GM18507 (cell line): ENCODE measurements around the gene PRKCE.
"Not testable (repeated sequence)": the region's sequence is repeated elsewhere in the genome, so short reads cannot be mapped to it uniquely, and the experiment has no call there.

ENCODE experiments used
- DNase-seq: peaks from one replicate; pipeline ENCODE4 v3.0.0; 2011; ENCODE audit warnings: low read depth; ENCODE audit not compliant: insufficient read length; ENCODE audit errors: extremely low spot score
- FAIRE-seq: peaks from 2 replicates; lab custom pipeline; 2011; peaks lifted over from hg19 to GRCh38; lab: Jason Lieb, UNC

Gene PRKCE

DNA sequence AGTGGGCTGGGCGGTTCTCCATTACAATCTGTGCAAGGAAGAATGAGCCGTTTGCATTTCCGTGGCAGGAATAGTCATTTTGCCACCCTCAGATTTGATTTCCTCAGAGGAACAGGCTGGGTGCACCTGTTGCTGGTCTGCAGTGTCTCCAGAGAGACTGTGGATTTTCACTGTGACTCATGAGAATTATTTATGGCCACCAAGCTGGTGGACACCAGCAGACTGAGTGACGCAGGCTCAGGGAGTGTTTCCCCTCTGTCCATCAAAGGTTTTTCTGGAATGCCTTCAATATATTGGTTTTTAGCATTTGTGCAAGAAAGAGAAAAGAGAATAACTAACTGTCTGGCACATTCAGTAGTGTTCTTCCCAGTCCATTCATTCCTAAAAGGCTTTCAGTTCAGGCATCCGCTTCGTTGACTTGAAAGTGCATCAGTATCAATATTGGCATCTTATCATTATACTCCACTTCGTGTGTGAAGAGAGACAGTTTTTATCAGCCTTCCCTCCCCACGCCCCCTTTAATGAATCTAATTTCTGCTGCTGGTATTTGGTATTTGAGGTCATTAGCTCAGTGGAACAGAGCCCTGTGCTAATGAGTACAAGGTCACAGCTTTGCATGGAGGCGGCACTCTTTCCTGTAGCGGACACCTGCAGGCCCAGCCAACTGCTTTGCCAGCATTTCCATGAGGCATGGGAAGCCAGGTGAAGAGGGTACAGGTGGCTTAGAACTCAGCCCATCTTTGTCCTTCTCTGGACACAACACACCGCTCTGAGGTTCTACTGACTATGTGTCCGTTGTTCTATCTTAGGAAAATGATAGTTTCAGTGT lies 39.9 kb downstream of the PRKCE start:
- FAIRE-seq (peak; percentile 89), DNase-seq (peak; percentile 44)

DNA sequence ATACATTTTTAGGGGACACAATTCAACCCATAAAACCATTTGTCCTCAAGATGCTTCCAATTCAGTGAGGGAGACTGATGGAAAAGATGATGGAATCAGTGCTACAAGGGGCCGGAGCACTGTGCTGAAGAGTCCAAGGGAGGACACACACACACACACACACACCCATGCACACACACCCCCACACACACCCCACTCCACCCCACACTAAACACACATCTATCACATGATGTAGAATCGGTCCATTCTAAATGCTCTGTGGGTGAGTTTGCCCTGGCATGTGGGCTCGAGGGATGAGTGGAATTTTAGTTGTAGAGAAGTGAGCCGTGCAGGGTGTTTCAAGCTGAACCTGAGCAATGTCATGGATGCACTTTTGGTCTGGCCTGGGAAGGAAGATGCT lies 41.1 kb downstream of the PRKCE start:
- DNase-seq (no peak), FAIRE-seq (no peak)

DNA sequence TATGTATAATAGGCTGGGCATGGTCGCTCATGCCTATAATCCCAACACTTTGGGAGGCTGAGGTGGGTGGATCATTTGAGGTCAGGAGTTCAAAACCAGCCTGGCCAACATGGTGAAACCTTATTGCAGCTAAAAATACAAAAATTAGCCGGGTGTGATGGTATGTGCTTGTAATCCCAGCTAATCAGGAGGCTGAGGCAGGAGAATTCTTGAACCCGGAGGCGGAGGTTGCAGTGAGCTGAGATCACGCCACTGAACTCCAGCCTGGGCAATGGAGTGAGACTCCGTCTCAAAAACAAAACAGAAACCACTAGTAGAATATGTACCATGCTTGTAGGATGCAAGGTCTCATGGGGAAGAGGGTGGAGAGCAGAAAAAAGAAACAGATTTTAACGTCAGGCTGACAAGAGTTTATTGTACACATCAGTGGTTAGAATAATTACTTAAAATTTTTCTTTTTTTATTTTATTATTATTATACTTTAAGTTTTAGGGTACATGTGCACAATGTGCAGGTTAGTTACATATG lies 44.1 kb downstream of the PRKCE start:
- not testable (repeated sequence) for DNase-seq
- FAIRE-seq: peak; percentile 84

DNA sequence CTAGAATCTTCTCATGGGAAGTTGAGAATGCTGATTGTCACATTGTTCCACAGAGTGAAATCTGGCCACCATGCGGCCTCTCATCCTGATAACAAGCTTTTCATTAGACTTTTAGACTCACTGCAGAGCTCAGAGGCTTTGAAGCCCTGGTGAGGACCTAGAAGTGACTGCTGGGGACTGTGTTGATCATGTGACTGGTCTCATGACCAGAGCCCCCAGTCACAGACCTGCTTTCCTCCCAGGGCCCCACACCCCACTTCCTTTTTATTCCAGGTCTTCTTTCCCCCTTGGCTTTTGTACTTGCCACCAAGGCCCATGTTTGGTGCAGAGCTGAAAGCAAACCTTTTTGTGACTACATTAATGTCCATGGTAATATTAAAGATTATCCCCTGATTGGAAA lies 45.2 kb downstream of the PRKCE start:
- no peak for DNase-seq
- no peak for FAIRE-seq

DNA sequence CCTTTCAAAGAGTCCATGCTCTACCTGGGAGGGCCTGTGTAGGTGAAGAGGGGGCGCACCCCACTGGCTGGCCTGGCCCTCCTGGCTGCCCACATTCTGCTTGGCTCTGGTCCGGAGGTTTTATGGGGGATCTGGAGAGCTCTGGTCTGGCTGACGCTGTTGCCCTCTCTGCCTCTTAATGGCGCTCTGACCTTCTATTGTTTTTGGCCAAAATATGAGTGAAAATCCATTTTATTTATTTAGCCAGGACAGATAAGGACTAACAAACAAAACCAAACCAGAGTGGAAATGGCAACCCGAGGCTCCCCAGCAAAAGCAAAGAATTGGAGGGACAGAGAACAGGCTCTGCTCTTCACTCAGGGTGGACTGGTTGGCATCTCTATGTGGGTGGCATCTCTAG lies 45.7 kb downstream of the PRKCE start:
- FAIRE-seq (no peak), DNase-seq (no peak)

DNA sequence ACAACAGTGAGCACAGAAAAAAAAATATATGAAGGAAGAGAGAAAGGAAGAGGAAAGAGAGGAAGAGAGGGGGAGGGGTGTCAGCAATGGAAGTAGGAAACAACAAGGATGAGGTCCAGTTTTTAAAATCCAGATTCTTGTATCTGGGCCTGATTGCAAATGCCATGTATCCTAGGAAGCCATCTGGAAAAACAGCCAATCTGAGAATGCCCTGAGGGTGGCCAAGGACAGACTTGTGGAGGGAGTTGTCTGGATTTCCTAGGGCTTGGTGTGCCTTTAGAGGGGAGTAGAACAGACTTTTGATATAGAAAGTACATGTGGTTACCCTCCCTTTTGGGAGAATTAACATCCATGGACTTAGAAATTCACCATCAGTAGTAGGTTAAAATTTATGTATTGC lies 47.1 kb downstream of the PRKCE start:
- FAIRE-seq: no peak
- DNase-seq: no peak

DNA sequence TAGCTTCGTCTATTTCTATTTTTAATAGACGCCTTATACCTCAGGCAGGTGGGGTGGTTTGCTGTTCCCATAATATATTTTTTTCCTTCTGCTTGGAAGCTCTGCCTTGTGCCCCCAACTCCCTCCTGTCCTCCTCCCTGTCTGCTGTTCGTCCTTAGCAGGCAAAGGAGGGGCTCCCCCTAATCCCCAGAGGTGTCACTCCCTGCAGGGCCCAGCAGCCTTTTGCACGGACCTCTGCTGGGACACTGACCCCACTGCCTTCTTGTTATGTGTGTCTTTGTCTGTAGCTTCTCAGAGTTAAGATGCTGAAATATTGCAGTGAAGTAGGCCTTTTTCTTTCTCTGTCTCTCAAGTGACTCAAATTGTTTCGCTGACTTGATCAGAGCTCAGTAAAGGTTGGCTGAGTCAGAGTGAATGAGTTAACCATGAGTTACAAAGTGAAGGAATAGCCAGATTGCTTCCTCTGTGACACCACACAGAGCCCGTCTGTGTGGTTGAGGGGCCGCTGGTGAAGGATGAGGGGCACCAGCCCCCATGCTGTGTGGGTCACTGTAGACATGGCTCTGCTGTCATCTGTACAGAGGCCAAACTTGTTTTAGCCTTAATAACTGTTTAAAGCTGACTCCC lies 47.7 kb downstream of the PRKCE start:
- DNase-seq: no peak
- FAIRE-seq: peak; percentile 81

DNA sequence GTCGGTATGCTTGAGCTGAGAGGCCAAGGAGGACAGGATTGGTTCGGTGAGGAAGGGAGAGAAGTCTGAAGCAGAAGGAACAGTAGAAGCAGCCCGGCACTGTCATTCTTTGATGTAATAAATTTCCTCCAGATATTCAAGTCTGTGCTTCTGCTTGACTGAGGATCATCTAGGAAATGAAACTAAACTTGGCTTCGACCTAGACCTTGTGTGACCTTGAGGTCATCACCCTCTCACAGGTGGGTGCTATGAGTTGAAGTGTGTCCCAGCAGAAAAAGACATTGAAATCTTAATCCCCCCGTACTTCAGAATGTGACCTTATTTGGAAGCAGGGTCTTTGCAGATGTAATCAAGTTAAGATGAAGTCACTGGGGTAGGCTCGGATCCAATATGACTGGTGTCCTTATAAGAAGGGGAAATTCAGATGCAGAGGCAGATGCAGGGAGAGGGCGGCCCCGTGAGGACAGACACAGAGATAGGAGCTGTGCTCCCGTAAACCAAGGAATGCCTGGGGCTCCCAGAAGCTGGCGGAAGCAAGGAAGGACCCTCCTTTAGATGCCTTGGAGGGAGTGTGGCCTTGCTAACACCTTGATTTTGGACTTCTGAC lies 49.0 kb downstream of the PRKCE start:
- FAIRE-seq (peak; percentile 73), DNase-seq (no peak)

DNA sequence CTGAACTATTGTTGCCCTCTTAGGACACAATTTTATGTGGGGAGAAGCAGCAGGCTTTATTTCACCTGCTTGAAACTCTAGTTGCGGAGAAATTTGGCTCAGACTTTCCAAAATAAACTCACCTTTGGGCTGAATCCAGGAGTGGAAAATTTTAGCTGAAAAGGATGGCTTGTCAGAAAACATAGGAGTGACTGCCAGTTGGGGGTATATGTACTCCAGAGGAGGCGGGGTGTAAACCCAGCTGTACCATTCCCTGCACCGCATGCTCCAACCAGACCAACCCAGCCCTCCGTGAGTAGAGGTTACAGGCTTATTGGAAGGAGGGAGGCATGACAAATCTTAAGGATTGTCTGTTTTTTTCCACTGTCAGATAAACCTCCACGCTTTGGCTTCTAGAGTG lies 53.8 kb downstream of the PRKCE start:
- FAIRE-seq (no peak), DNase-seq (no peak)

DNA sequence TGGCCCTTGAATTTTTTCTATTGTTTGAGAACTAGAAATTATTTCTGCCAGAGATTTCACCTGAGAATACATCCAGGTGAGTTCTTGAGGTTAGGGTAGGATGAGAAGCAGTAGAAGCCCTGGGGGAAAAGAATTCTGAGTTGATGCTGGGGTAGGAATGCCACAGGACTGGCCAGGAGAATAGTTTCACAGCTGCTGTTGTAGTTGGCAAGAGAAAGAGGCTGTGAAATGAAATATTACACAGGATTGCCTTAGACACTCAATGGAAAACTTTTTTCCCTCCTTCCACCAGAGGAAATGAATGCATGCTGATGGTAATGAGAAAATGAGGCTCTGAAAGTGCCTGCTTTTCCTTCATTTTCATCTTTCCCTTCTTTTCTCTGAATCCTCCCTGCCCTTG lies 54.6 kb downstream of the PRKCE start:
- DNase-seq (no peak), FAIRE-seq (no peak)

DNA sequence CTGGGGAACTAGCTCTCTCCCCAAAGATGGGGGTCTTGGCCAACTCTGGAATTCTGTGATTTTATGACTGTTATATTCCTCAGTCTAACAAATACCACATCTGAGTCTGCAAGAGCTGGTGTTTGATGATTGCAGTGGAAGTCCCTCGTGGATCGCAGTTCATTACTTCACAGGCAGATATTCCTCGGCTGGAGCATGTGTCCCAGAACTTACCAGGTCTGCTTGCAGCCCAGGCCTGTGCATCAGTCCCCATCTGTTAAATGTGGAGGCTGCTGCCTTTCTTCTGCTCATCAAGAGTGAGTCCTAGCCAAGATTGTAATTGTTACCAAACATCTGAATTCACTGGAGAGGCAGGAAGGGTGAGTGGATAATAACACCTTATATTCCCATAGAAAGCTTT lies 55.5 kb downstream of the PRKCE start:
- no peak for FAIRE-seq
- DNase-seq: no peak

DNA sequence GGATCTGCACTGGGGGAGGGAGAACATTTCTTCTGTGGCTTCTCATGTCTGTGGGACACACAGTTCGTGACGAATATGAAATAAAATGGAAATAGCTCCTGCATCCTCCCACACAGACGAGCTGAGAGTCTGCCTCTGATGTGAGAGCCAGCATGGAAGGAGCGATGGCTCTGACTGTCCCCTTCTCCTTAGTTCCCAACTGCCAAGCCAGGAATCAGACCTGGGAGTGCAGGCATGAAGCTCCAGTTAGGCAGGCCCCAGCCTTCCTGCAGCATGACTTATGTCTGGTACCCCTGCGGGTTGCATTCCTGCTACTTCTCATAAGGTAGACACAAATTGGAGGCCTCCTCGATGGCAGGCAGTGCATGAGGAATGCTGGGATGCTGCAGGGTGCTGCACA lies 56.2 kb downstream of the PRKCE start:
- no peak for FAIRE-seq
- DNase-seq: no peak

DNA sequence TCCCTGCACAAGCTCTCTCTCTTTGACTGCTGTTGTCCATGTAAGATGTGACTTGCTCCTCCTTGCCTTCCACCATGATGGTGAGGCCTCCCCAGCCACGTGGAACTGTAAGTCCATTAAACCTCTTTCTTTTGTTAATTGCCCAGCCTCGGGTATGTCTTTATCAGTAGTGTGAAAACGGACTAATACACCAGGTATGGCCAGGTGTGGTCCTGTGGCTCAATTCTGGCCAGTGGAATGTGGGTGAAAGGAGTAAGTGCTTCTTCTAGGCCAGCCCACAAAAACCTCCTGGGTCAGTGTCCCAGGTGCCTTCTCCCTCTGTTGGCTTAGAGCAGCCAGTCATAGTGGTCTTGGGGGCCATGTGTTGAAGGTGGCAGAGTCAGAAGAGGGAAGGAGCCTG lies 57.0 kb downstream of the PRKCE start:
- FAIRE-seq (no peak), DNase-seq (no peak)

DNA sequence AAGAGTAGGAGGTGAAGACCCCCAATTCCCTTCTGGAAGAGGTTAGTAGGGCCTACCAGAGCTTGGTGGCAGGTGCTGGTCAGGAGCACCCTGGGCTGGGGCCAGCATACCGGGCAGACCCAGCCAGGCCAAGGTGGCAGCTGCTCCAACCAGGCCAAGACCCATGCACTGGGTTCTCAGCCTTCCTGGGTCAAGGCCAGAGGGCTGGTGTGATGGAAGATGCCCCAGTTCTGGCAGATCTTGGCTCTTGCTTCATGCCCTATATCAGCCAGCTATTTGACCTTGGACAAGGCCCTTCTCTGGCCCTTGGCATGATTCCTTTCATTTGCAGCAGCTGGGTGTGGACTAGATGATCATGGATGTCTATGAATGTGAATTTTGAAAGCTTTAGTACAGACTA lies 57.7 kb downstream of the PRKCE start:
- DNase-seq (no peak), FAIRE-seq (no peak)

DNA sequence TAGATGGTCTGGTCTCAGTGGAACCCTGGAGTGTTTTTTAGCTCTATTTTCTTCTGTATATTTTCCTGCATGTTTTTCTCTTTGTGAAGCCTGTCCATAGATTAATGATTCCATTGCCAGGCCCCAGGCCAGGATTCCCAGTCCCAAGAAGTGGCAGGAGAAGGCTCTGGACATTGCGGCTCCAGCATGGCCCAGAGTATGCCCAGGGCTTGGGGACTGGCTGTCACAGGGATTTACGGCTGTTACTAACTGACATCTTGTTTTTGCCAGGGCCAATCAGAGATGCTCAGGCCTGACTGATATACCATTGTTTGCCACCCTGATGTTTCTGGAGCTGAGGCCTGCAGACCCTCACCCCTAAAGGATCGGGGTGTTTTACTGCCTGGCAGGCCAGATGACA lies 59.0 kb downstream of the PRKCE start:
- DNase-seq (no peak), FAIRE-seq (no peak)

DNA sequence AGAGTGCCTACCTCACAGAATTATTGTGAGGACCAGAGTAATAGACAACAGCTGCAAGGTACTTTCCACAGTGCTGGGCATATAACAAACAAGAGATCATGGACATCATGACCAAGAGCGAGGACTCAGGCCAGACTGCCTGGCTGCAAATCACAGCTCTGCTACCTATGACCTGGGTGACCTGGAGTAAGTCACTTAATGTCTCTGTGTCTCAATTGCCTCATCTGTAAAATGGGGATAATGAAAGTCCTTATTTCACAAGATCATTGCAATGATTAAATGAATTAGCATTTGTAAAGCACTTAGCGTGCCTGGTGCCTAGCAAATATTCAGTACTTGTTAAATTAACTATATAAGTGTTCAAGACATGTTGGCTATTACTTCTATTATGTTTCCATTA lies 59.7 kb downstream of the PRKCE start:
- DNase-seq (no peak), FAIRE-seq (no peak)

DNA sequence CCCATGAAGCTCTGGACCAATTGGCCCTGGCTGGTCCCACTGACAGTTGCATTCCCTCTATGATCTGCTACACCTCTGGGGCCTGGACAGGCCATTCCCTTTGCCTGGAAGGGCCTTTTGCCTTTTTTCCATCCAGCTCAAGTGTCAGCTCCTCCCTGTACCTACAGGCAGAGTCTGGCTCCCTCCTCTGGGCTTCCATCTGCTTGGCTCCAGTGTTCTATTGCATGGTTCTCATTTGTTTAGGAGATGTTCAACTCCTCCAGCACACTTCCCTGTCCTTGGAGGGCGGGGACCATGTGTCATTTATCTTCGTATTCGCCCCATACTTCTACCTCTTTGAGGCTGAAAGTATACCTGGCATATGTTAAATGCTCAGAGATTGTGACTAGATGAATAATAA lies 61.1 kb downstream of the PRKCE start:
- no peak for FAIRE-seq
- no peak for DNase-seq

DNA sequence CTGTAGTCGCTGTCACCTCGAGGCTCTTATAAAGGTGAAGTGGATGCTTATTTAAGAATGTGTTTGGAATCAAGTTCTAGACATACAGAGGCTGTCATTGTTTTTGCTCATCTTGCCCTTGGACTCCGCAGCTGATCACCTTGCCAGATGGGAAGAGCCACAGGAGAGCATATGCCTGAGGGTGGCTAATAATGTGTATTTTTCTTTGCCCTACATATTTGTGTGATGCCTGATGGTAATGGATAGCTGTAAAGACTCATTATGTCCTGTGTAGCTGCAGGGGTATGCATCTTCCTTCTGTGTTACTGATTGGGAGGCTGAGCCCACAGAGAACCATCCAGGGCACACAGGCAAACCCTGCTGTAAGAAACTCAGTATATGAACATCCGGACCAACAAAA lies 61.7 kb downstream of the PRKCE start:
- no peak for DNase-seq
- FAIRE-seq: no peak

DNA sequence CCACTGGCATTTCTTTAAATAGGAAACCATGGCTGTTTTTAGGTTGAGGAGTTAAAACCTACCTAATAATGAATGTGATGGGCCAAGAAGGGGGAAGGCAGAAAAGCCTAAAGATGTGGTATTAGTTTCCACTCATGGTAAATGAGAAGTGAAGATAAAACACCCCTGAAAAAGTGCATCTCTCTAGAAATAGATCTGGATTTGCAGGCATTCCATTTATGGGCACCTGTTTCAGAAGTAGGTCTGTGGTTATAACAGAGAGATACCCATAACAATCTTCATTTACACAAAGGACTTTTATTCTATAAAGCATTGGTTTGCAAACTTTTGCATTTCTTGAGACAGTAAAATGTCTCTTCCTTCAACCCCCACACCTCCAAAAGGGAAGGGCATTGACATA lies 62.1 kb downstream of the PRKCE start:
- FAIRE-seq: no peak

DNA sequence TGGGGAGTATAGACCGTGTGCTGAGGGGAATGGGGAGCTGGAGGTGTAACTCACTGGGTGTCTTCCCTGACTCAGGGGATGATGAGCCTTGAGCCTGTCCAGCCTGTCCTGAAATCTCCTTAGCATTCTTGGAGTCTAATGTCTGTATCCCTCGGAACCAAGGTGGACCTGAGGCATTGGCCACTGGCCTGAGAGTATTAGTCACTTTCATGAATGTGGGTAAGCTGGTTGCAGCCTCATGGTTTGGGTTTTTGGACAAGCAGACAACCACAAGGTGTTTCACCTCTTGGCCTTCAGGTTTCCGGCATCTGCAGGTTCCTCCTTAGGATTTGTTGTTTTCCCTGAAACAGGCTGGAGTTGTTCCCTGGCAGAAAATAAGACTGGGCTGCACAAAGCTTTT lies 63.2 kb downstream of the PRKCE start:
- DNase-seq: no peak
- FAIRE-seq: no peak

More for the DNA sequence above, 62.1 kb downstream of the PRKCE start:
- no peak for DNase-seq
